ENCODE data around the gene ISL2. TPM values are rescaled to one million over a fixed set of nuclear protein-coding genes. Genes with fewer than 3 reads are reported as not detected.
A peak's percentile ranks its signal among the peaks of the same experiment; 100 is the strongest.

The ISL2 gene
- total RNA-seq, 2 experiments from 2014 or later: not detected

DNA sequence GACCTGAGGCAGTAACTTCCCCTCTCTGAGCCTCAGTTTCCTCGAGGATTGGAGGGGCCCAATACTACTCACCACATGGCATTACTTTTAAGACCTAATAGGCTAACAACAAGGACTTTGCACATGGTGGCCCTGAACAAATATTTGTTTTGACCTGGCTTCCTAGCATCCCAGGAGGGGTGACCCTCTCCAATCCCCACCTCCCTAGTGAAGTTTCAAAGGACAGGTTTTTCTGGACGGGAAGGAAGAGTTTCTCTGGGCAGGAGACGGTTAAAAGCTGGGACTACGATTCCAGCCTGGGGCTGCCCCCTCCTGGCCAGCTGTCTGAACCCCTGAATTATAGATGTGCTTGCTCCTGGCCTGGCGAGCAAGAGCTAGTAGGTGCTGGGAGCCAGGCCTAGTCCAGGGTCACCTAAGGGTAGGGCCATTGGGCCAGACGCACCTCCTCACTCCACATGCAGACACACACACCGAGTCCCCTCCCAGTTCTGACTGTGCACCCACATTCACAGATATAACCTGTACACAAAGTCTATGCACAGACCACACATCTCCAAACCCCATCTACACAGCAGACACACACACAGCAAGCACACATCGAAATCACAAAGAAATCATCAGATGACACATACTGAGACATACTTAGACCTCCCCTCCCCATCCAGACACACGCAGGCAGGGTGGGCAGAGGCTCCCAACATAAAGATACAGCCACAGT lies 2.7 kb upstream of the ISL2 start:
- DNase-seq (no peak), ATAC-seq (ENCODE audit: poor library complexity) (no peak)
- Histone ChIP-seq H3K4me3 (ENCODE audit: low read length) (no peak overlapping the region), H3K4me1 (ENCODE audit: insufficient read depth, low read length) (peaks cover 40% of the 10 kb centered on the region), H3K9me3 (ENCODE audit: control insufficient read depth in 1 of 2, insufficient read depth in 1 of 2, low read length in 2 of 2) (peaks cover 0 to 35% of the 10 kb centered on the region in 2 experiments), H3K36me3 (ENCODE audit: insufficient read depth, low read length) (no peaks in the 10 kb centered on the region), H3K27ac (ENCODE audit: low read depth in 1 of 2, low read length in 2 of 2) (no peak overlapping the region), H3K27me3 (ENCODE audit: control insufficient read depth in 1 of 2, insufficient read depth in 2 of 2, low read length in 2 of 2) (peaks cover 65 to 66% of the 10 kb centered on the region in 2 experiments)
- Mint-ChIP-seq H3K9me3 (no peaks in the 10 kb centered on the region), H3K4me3 (no peak overlapping the region), H3K4me1 (ENCODE audit: low read depth) (peaks cover 36% of the 10 kb centered on the region), H3K36me3 (ENCODE audit: low read depth) (no peaks in the 10 kb centered on the region), H3K27me3 (peaks cover 83% of the 10 kb centered on the region), H3K27ac (no peak overlapping the region)
- CTCF ChIA-PET: interaction anchor here (1.5 kb wide), 1 partner anchor 12 kb away, joined by 4 read pairs; no protein-coding TSS in a partner anchor
- POLR2A ChIA-PET: no interaction called here
- intact Hi-C loops (cut with DNase I, micrococcal nuclease): no loop called here
- TF ChIP-seq, protein P1, sequence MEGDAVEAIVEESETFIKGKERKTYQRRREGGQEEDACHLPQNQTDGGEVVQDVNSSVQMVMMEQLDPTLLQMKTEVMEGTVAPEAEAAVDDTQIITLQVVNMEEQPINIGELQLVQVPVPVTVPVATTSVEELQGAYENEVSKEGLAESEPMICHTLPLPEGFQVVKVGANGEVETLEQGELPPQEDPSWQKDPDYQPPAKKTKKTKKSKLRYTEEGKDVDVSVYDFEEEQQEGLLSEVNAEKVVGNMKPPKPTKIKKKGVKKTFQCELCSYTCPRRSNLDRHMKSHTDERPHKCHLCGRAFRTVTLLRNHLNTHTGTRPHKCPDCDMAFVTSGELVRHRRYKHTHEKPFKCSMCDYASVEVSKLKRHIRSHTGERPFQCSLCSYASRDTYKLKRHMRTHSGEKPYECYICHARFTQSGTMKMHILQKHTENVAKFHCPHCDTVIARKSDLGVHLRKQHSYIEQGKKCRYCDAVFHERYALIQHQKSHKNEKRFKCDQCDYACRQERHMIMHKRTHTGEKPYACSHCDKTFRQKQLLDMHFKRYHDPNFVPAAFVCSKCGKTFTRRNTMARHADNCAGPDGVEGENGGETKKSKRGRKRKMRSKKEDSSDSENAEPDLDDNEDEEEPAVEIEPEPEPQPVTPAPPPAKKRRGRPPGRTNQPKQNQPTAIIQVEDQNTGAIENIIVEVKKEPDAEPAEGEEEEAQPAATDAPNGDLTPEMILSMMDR (IDR thresholded peaks at IDR 0.05): no peak

DNA sequence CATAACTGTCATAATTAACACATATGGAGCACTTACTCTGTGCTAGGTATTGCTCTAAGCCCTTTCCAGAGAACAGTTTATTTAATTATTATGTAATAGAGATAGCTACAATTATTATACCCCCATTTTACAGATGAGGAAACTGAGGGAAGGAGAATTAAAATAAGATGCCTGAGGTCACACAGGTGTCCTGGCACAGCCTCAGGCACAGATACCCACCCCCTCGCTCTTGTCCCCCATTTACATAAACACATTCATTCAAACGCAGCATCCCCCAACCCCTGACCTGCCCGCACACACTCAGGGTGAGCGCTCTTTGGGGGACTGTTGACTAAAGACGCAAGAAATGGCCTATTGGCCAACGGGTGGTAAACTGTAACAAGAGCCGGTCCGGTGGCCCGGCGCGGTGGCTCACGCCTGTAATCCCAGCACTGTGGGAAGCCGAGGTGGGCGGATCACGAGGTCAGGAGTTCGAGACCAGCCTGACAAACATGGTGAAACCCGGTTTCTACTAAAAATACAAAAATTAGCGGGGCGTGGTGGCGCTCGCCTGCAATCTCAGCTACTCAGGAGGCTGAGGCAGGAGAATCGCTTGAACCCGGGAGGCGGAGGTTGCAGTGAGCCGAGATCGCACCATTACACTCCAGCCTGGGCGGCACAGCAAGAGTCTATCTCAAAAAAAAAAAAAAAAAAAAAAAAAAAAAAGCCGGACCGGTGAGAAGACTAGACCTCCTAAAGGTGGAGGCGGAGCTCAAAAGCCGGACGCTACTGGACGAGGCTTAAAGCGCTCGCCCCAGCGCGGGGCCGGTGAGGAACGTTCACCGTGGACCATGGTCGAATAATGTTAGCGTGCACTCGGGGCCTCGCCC lies 1.9 kb upstream of the ISL2 start:
- Histone ChIP-seq H3K27me3 (ENCODE audit: control insufficient read depth in 1 of 2, insufficient read depth in 2 of 2, low read length in 2 of 2) (peaks cover 73 to 74% of the 10 kb centered on the region in 2 experiments), H3K36me3 (ENCODE audit: insufficient read depth, low read length) (no peaks in the 10 kb centered on the region), H3K9me3 (ENCODE audit: control insufficient read depth in 1 of 2, insufficient read depth in 1 of 2, low read length in 2 of 2) (peaks cover 0 to 43% of the 10 kb centered on the region in 2 experiments), H3K4me3 (ENCODE audit: low read length) (no peak overlapping the region), H3K27ac (ENCODE audit: low read depth in 1 of 2, low read length in 2 of 2) (no peak overlapping the region), H3K4me1 (ENCODE audit: insufficient read depth, low read length) (peaks cover 48% of the 10 kb centered on the region)
- ChIA-PET POLR2A (no interaction called here), CTCF (interaction anchor here (0.7 to 1.5 kb wide), 2 partner anchors 11 to 783 kb away, joined by 4 to 5 read pairs; no protein-coding TSS in a partner anchor)
- ATAC-seq (ENCODE audit: poor library complexity): no peak
- intact Hi-C loops (cut with DNase I, micrococcal nuclease): loop anchor here in 1 of 2 experiments (5.0 kb wide), 1 partner anchor 47 kb away; no protein-coding TSS in a partner anchor
- no peak for DNase-seq
- Mint-ChIP-seq H3K36me3 (ENCODE audit: low read depth) (no peaks in the 10 kb centered on the region), H3K27ac (no peak overlapping the region), H3K27me3 (peaks cover 83% of the 10 kb centered on the region), H3K4me3 (peak overlapping the region; percentile 78), H3K4me1 (ENCODE audit: low read depth) (peaks cover 43% of the 10 kb centered on the region), H3K9me3 (no peaks in the 10 kb centered on the region)
- TF ChIP-seq, protein P1 (IDR thresholded peaks at IDR 0.05): no peak

All from CD4-positive, alpha-beta T cell (primary cell).